Cardiac fibroblast (primary cell): ENCODE data around the gene PRAMEF1.
"Not testable (repeated sequence)": the region's sequence is repeated elsewhere in the genome, so short reads cannot be mapped to it uniquely, and the experiment has no call there.

Experiments
- DNase-seq, 2 donors: peaks; one replicate each; pipeline versions ENCODE4 v3.0.0 to v3.0.0-alpha.2; 2010; ENCODE audit warnings: low read depth in 2 of 2
- H3K4me3 ChIP-seq, 2 donors: replicated peaks in 1 of 2; 1 replicate in 1 of 2; 2 replicates in 1 of 2; pipeline ENCODE4 v1.5.1; 2011; ENCODE audit warnings: low read depth in 2 of 2, low read length in 2 of 2, mild to moderate bottlenecking in 2 of 2, moderate library complexity in 1 of 2
- TF ChIP-seq, protein P1 (sequence below): IDR thresholded peaks from one replicate; pipeline ENCODE4 v1.5.1; 2011; ENCODE audit warnings: low read depth, mild to moderate bottlenecking, low read length, inconsistent platforms

PRAMEF1 gene

DNA sequence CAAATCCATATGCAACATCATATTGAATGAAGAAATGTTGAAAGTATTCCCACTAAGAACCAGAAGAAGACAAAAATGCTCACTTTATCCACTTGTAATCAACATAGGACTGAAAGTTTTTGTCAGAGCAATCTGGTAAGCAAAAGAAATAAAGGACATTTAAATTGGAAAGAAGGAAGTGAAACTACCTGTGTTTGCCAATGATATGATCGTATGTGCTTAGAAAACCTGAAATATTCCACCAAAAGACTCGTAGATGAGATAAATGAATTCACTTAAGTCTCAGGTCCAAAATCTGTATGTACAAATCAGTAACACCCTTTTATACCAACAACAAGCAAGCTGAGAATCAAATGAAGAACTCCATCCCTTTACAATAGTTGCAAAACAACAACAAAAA lies 8.5 kb downstream of the PRAMEF1 start:
- TF ChIP-seq, protein P1, sequence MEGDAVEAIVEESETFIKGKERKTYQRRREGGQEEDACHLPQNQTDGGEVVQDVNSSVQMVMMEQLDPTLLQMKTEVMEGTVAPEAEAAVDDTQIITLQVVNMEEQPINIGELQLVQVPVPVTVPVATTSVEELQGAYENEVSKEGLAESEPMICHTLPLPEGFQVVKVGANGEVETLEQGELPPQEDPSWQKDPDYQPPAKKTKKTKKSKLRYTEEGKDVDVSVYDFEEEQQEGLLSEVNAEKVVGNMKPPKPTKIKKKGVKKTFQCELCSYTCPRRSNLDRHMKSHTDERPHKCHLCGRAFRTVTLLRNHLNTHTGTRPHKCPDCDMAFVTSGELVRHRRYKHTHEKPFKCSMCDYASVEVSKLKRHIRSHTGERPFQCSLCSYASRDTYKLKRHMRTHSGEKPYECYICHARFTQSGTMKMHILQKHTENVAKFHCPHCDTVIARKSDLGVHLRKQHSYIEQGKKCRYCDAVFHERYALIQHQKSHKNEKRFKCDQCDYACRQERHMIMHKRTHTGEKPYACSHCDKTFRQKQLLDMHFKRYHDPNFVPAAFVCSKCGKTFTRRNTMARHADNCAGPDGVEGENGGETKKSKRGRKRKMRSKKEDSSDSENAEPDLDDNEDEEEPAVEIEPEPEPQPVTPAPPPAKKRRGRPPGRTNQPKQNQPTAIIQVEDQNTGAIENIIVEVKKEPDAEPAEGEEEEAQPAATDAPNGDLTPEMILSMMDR: no peak
- no peak overlapping the region for H3K4me3 ChIP-seq
- no peak for DNase-seq

DNA sequence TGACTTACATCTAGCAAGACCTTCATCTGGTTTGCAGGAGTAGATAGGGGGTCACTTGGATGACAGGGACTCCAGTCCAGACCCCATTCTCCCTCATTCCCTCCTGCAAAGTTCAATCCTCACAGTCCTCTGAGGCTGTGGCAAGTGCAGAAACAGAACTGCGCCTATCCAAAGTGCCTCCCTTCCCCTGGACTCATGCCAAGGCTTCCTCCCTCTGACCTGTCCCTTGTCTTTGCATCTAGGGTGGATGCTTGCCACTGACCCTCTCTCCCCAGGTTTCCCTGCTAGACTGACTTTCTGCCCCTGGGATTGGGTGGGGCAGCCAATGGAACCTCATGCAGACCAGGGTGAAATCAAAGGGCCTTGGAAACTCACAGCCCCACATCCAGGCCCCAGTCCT lies 18.7 kb downstream of the PRAMEF1 start:
- H3K4me3 ChIP-seq: no peak overlapping the region
- no peak for DNase-seq
- TF ChIP-seq, protein P1: no peak

- no peak overlapping the region for H3K4me3 ChIP-seq
- no peak for DNase-seq
- TF ChIP-seq, protein P1: no peak
Observed at GRCh38 chr1:12810691-12811408, 19.7 kb downstream of the PRAMEF1 start.

DNA sequence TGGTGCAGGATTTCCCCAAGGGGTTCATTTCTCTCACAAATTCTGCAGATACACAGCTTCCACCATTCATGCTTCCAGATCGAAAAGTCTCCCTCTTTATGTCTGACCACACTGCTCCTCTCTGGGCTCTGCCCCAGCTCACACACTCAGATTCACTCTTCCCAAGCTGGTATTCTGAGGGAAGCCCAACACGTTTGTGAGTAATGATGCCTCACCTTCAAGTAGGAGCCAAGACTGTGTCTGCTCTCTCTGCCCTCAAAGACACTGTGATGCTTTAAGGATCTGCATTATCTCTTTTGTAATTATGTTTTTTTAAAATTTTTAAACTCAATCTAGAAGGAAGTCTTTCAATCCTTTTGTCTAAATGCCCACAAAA lies 20.2 kb downstream of the PRAMEF1 start:
- no peak for DNase-seq
- TF ChIP-seq, protein P1: no peak
- H3K4me3 ChIP-seq: no peak overlapping the region

- not testable (repeated sequence) for H3K4me3 ChIP-seq, DNase-seq
Observed at GRCh38 chr1:12819061-12819460, 27.9 kb downstream of the PRAMEF1 start.

- not testable (repeated sequence) for H3K4me3 ChIP-seq, DNase-seq
Observed at GRCh38 chr1:12831310-12831709, 40.1 kb downstream of the PRAMEF1 start, which contains the start of gene PRAMEF11. TSS of gene PRAMEF11 (minus strand) at chr1:12831410. CDS start at chr1:12828789, 2,621 bp downstream.

GRCh38 chr1:12833251-12833650 lies 42.1 kb downstream of the PRAMEF1 start:
- not testable (repeated sequence) for H3K4me3 ChIP-seq, DNase-seq
